ENCODE data around the gene TGM3.

The TGM3 gene

GRCh38 chr20:2330090-2330695, 34.4 kb downstream of the TGM3 start:
- Histone ChIP-seq H3K36me3 (ENCODE audit: insufficient read depth, low read length) (no peaks in the 10 kb centered on the region), H3K4me1 (ENCODE audit: insufficient read depth, low read length) (no peaks in the 10 kb centered on the region), H3K9me3 (ENCODE audit: control insufficient read depth, insufficient read depth, low read length) (no peaks in the 10 kb centered on the region), H3K9ac (ENCODE audit: low read depth, low read length) (no peak overlapping the region)

GRCh38 chr20:2331106-2331505, 35.3 kb downstream of the TGM3 start:
- Histone ChIP-seq H3K9me3 (ENCODE audit: control insufficient read depth, insufficient read depth, low read length) (no peaks in the 10 kb centered on the region), H3K36me3 (ENCODE audit: insufficient read depth, low read length) (no peaks in the 10 kb centered on the region), H3K9ac (ENCODE audit: low read depth, low read length) (no peak overlapping the region), H3K4me1 (ENCODE audit: insufficient read depth, low read length) (no peaks in the 10 kb centered on the region)

- Histone ChIP-seq H3K4me1 (ENCODE audit: insufficient read depth, low read length) (no peaks in the 10 kb centered on the region), H3K36me3 (ENCODE audit: insufficient read depth, low read length) (no peaks in the 10 kb centered on the region), H3K9ac (ENCODE audit: low read depth, low read length) (no peak overlapping the region), H3K9me3 (ENCODE audit: control insufficient read depth, insufficient read depth, low read length) (no peaks in the 10 kb centered on the region)
Measured at GRCh38 chr20:2331901-2332565, 36.2 kb downstream of the TGM3 start.

GRCh38 chr20:2332711-2333110, 36.9 kb downstream of the TGM3 start:
- no peaks in the 10 kb centered on the region for H3K36me3 ChIP-seq (ENCODE audit: insufficient read depth, low read length)
- no peaks in the 10 kb centered on the region for H3K9me3 ChIP-seq (ENCODE audit: control insufficient read depth, insufficient read depth, low read length)
- H3K4me1 ChIP-seq (ENCODE audit: insufficient read depth, low read length): no peaks in the 10 kb centered on the region
- no peak overlapping the region for H3K9ac ChIP-seq (ENCODE audit: low read depth, low read length)

- H3K36me3 ChIP-seq (ENCODE audit: insufficient read depth, low read length): no peaks in the 10 kb centered on the region
- no peaks in the 10 kb centered on the region for H3K4me1 ChIP-seq (ENCODE audit: insufficient read depth, low read length)
- no peak overlapping the region for H3K9ac ChIP-seq (ENCODE audit: low read depth, low read length)
- H3K9me3 ChIP-seq (ENCODE audit: control insufficient read depth, insufficient read depth, low read length): no peaks in the 10 kb centered on the region
Measured at GRCh38 chr20:2333821-2334220, 38.0 kb downstream of the TGM3 start.

- Histone ChIP-seq H3K36me3 (ENCODE audit: insufficient read depth, low read length) (no peaks in the 10 kb centered on the region), H3K9ac (ENCODE audit: low read depth, low read length) (no peak overlapping the region), H3K9me3 (ENCODE audit: control insufficient read depth, insufficient read depth, low read length) (no peaks in the 10 kb centered on the region), H3K4me1 (ENCODE audit: insufficient read depth, low read length) (no peaks in the 10 kb centered on the region)
Measured at GRCh38 chr20:2335096-2335870, 39.5 kb downstream of the TGM3 start.

GRCh38 chr20:2336471-2336870, 40.7 kb downstream of the TGM3 start:
- no peaks in the 10 kb centered on the region for H3K36me3 ChIP-seq (ENCODE audit: insufficient read depth, low read length)
- H3K9ac ChIP-seq (ENCODE audit: low read depth, low read length): no peak overlapping the region
- no peaks in the 10 kb centered on the region for H3K9me3 ChIP-seq (ENCODE audit: control insufficient read depth, insufficient read depth, low read length)
- H3K4me1 ChIP-seq (ENCODE audit: insufficient read depth, low read length): no peaks in the 10 kb centered on the region

GRCh38 chr20:2337142-2337541, 41.3 kb downstream of the TGM3 start:
- Histone ChIP-seq H3K9ac (ENCODE audit: low read depth, low read length) (no peak overlapping the region), H3K9me3 (ENCODE audit: control insufficient read depth, insufficient read depth, low read length) (no peaks in the 10 kb centered on the region), H3K36me3 (ENCODE audit: insufficient read depth, low read length) (no peaks in the 10 kb centered on the region), H3K4me1 (ENCODE audit: insufficient read depth, low read length) (no peaks in the 10 kb centered on the region)

GRCh38 chr20:2338411-2339066, 42.7 kb downstream of the TGM3 start:
- Histone ChIP-seq H3K36me3 (ENCODE audit: insufficient read depth, low read length) (no peaks in the 10 kb centered on the region), H3K9me3 (ENCODE audit: control insufficient read depth, insufficient read depth, low read length) (no peaks in the 10 kb centered on the region), H3K4me1 (ENCODE audit: insufficient read depth, low read length) (no peaks in the 10 kb centered on the region), H3K9ac (ENCODE audit: low read depth, low read length) (no peak overlapping the region)

GRCh38 chr20:2340136-2340535, 44.3 kb downstream of the TGM3 start:
- H3K9ac ChIP-seq (ENCODE audit: low read depth, low read length): no peak overlapping the region
- no peaks in the 10 kb centered on the region for H3K9me3 ChIP-seq (ENCODE audit: control insufficient read depth, insufficient read depth, low read length)

GRCh38 chr20:2340823-2341222, 45.0 kb downstream of the TGM3 start:
- no peaks in the 10 kb centered on the region for H3K9me3 ChIP-seq (ENCODE audit: control insufficient read depth, insufficient read depth, low read length)
- H3K9ac ChIP-seq (ENCODE audit: low read depth, low read length): no peak overlapping the region
- H3K4me1 ChIP-seq (ENCODE audit: insufficient read depth, low read length): no peaks in the 10 kb centered on the region
- no peaks in the 10 kb centered on the region for H3K36me3 ChIP-seq (ENCODE audit: insufficient read depth, low read length)

More at GRCh38 chr20:2340136-2340535, 44.3 kb downstream of the TGM3 start:
- H3K4me1 ChIP-seq (ENCODE audit: insufficient read depth, low read length): no peaks in the 10 kb centered on the region
- H3K36me3 ChIP-seq (ENCODE audit: insufficient read depth, low read length): no peaks in the 10 kb centered on the region

- no peak overlapping the region for H3K9ac ChIP-seq (ENCODE audit: low read depth, low read length)
- no peaks in the 10 kb centered on the region for H3K9me3 ChIP-seq (ENCODE audit: control insufficient read depth, insufficient read depth, low read length)
Measured at GRCh38 chr20:2341336-2341735, 45.5 kb downstream of the TGM3 start.

GRCh38 chr20:2342243-2342642, 46.4 kb downstream of the TGM3 start:
- Histone ChIP-seq H3K9me3 (ENCODE audit: control insufficient read depth, insufficient read depth, low read length) (no peaks in the 10 kb centered on the region), H3K9ac (ENCODE audit: low read depth, low read length) (no peak overlapping the region), H3K36me3 (ENCODE audit: insufficient read depth, low read length) (no peaks in the 10 kb centered on the region), H3K4me1 (ENCODE audit: insufficient read depth, low read length) (no peaks in the 10 kb centered on the region)

More at GRCh38 chr20:2341336-2341735, 45.5 kb downstream of the TGM3 start:
- Histone ChIP-seq H3K36me3 (ENCODE audit: insufficient read depth, low read length) (no peaks in the 10 kb centered on the region), H3K4me1 (ENCODE audit: insufficient read depth, low read length) (no peaks in the 10 kb centered on the region)

- no peak overlapping the region for H3K9ac ChIP-seq (ENCODE audit: low read depth, low read length)
- H3K9me3 ChIP-seq (ENCODE audit: control insufficient read depth, insufficient read depth, low read length): 0 out of 2 replicates have a peak, but pooled peaks cover 4% of the 10 kb centered on the region
- H3K36me3 ChIP-seq (ENCODE audit: insufficient read depth, low read length): no peaks in the 10 kb centered on the region
- no peaks in the 10 kb centered on the region; the same call in 1 of the 2 replicates for H3K4me1 ChIP-seq (ENCODE audit: insufficient read depth, low read length)
Measured at GRCh38 chr20:2346188-2346587, 50.4 kb downstream of the TGM3 start.
